ENCODE measurements around the gene PPIP5K2.

DNA sequence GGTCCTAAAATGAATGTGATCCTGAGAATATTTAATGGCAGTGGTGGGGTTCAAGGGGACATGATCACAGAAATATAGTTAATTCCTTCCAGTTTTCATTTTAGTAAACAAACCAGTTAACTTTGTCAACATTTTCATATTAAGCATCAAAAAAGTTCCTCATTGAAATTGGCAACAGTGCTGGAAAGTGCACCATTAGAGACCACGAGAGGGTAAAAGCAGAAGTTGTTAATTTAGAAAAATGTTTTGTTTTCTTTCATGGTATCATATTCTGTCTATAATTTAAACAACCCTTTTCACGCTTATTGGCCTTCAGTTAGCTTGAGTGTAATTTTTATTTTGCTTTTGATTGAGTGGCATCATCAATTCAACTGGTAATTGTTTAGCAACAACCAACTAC lies 12.0 kb upstream of the PPIP5K2 start:
- TF ChIP-seq, protein P1, sequence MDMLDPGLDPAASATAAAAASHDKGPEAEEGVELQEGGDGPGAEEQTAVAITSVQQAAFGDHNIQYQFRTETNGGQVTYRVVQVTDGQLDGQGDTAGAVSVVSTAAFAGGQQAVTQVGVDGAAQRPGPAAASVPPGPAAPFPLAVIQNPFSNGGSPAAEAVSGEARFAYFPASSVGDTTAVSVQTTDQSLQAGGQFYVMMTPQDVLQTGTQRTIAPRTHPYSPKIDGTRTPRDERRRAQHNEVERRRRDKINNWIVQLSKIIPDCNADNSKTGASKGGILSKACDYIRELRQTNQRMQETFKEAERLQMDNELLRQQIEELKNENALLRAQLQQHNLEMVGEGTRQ (IDR thresholded peaks at IDR 0.05; ENCODE audit: low read length): no peak
- TF ChIP-seq, protein P2, sequence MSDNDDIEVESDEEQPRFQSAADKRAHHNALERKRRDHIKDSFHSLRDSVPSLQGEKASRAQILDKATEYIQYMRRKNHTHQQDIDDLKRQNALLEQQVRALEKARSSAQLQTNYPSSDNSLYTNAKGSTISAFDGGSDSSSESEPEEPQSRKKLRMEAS (IDR thresholded peaks at IDR 0.05): no peak
- TF ChIP-seq HDAC6 (IDR thresholded peaks at IDR 0.05; ENCODE audit: low read depth, low read length) (no peak), GABPA (IDR thresholded peaks at IDR 0.05; ENCODE audit: borderline replicate concordance, insufficient read depth, low read length) (no peak), ASH2L (IDR thresholded peaks at IDR 0.05; ENCODE audit: low read length) (no peak), SP1 (IDR thresholded peaks at IDR 0.05; ENCODE audit: low read depth, low read length) (no peak), CHD1 (IDR thresholded peaks at IDR 0.05; ENCODE audit: low read depth, low read length) (no peak), EP300 (IDR thresholded peaks at IDR 0.05; ENCODE audit: borderline replicate concordance in 1 of 2, low read depth in 2 of 2, low read length in 2 of 2) (no peak), EZH2 (IDR thresholded peaks at IDR 0.05; ENCODE audit: low read depth, low read length, severe bottlenecking) (no peak), RFX5 (IDR thresholded peaks at IDR 0.05; ENCODE audit: borderline replicate concordance, low read depth, low read length) (no peak), SUZ12 (IDR thresholded peaks at IDR 0.05; ENCODE audit: low read length) (no peak), CHD2 (IDR thresholded peaks at IDR 0.05; ENCODE audit: low read length) (no peak)
- TF ChIP-seq, protein P3, sequence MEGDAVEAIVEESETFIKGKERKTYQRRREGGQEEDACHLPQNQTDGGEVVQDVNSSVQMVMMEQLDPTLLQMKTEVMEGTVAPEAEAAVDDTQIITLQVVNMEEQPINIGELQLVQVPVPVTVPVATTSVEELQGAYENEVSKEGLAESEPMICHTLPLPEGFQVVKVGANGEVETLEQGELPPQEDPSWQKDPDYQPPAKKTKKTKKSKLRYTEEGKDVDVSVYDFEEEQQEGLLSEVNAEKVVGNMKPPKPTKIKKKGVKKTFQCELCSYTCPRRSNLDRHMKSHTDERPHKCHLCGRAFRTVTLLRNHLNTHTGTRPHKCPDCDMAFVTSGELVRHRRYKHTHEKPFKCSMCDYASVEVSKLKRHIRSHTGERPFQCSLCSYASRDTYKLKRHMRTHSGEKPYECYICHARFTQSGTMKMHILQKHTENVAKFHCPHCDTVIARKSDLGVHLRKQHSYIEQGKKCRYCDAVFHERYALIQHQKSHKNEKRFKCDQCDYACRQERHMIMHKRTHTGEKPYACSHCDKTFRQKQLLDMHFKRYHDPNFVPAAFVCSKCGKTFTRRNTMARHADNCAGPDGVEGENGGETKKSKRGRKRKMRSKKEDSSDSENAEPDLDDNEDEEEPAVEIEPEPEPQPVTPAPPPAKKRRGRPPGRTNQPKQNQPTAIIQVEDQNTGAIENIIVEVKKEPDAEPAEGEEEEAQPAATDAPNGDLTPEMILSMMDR (IDR thresholded peaks at IDR 0.05; ENCODE audit: control extremely low read depth in 1 of 3, insufficient read depth in 1 of 3, low read depth in 1 of 3, low read length in 3 of 3): no peak

Measured in H1 (cell line).